Aortic smooth muscle cell (primary cell): ENCODE measurements around the gene RNF20. TPM values are rescaled to one million over a fixed set of nuclear protein-coding genes. Genes with fewer than 3 reads are reported as not detected.

ENCODE experiments used
- total RNA-seq: library from RNA; depleted of rRNA; stranded (reverse); fragments of >200 nt; gene quantifications from 2 replicates; pipeline ENCODE4 v1.2.3, GENCODE V29; 2014

RNF20 gene
- 34.7 and 36.6 TPM in 2 replicates for total RNA-seq

GRCh38 chr9:101533334-101534204 lies at the start of gene RNF20:
RNF20 (plus strand) TSS chr9:101533853; CDS start chr9:101535424, 1,571 bp downstream.

GRCh38 chr9:101594796-101595195 lies 61.1 kb downstream of the RNF20 start, which contains the start of gene PPP3R2:
PPP3R2 (minus strand) TSS chr9:101594969; CDS start chr9:101594921, 48 bp downstream.

Other genes with a start within 250 kb of the RNF20 start
- gene BAAT, start 148.8 kb upstream of the RNF20 start, total RNA-seq: not detected in 2 replicates
- 10.3 and 11.9 TPM in 2 replicates for gene MRPL50, start 135.2 kb upstream of the RNF20 start, total RNA-seq
- 16.9 and 18.2 TPM in 2 replicates for gene ZNF189, start 135.0 kb upstream of the RNF20 start, total RNA-seq
- not detected in 2 replicates for gene ALDOB, start 98.1 kb upstream of the RNF20 start, total RNA-seq
- not detected in 2 replicates for gene PPP3R2, start 61.1 kb downstream of the RNF20 start, total RNA-seq
- under 0.01 TPM in 2 replicates for gene GRIN3A, start 204.8 kb downstream of the RNF20 start, total RNA-seq